Measurements from ENCODE around the gene TXNDC2.

DNA sequence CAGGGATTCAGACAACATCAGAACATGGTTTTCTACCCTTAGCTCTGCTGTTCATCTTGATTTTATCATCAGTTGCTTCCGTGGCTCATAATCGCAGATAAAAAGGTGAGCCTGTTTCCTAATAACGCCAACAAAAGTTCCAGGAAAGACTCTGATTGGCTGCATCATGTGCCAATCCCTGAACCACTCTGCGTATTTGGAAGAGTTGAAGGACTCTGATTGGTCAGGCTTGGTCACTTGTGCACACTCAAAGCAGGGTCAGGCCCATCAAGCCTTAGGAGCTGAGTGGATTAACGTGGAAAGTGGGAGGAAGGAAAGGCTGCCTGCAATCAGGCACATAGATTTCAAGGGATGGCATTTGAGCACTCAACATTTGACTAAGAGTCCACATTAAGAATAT is 11.4 kb downstream of the TXNDC2 start:
- TF ChIP-seq, protein P1, sequence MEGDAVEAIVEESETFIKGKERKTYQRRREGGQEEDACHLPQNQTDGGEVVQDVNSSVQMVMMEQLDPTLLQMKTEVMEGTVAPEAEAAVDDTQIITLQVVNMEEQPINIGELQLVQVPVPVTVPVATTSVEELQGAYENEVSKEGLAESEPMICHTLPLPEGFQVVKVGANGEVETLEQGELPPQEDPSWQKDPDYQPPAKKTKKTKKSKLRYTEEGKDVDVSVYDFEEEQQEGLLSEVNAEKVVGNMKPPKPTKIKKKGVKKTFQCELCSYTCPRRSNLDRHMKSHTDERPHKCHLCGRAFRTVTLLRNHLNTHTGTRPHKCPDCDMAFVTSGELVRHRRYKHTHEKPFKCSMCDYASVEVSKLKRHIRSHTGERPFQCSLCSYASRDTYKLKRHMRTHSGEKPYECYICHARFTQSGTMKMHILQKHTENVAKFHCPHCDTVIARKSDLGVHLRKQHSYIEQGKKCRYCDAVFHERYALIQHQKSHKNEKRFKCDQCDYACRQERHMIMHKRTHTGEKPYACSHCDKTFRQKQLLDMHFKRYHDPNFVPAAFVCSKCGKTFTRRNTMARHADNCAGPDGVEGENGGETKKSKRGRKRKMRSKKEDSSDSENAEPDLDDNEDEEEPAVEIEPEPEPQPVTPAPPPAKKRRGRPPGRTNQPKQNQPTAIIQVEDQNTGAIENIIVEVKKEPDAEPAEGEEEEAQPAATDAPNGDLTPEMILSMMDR (conservative IDR thresholded peaks at IDR 0.05; ENCODE audit: low read length), result no peak
- no peak for TF ChIP-seq EZH2phosphoT487 (IDR thresholded peaks at IDR 0.05; ENCODE audit: borderline replicate concordance)
